Measurements from ENCODE around the gene DCP1A. TPM values are rescaled to one million over a fixed set of nuclear protein-coding genes. Genes with fewer than 3 reads are reported as not detected.

DCP1A gene
- total and polyA plus RNA-seq, 2 of the 13 experiments (the other 11 are each of a cell fraction or from before 2014, with no cell fraction given) = 14.2 to 41.2 TPM

DNA sequence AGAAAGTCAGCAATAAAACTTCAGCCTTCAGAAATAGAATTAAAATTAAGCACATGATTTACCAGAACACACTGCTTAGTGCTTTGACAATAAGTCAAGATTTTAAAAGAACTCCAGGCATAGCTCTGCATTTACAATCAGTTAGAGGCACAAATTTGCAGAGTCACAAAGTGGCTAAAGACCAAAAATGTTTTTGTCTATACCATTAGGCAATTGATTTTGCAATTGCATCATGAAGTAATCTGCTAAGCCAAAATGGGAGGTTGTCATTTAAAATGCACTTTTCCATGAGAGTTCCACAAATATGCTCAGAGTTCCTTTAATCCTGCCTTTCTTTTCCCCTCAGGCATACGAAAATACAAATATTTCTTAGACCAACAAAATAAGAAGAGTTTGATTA, 10.1 kb upstream of the DCP1A start:
- Histone ChIP-seq H3K4me1 (ENCODE audit: insufficient read depth, low read length) (no peaks in the 10 kb centered on the region), H2AFZ (ENCODE audit: low read length) (no peak overlapping the region), H3K27ac (ENCODE audit: extremely low read length, insufficient read depth, low read length) (no peak overlapping the region), H3K9ac (ENCODE audit: insufficient read depth, low read depth, low read length) (no peak overlapping the region), H3K27me3 (ENCODE audit: control insufficient read depth in 1 of 2, insufficient read depth in 2 of 2, low read length in 2 of 2) (no peaks in the 10 kb centered on the region), H3K4me2 (ENCODE audit: low read depth, low read length) (no peak overlapping the region), H3K79me2 (ENCODE audit: insufficient read depth, low read length) (no peaks in the 10 kb centered on the region), H4K20me1 (ENCODE audit: insufficient read depth, low read length) (no peaks in the 10 kb centered on the region), H3K4me3 (replicated peaks in 1 of 3; ENCODE audit: insufficient read depth in 1 of 3, low read depth in 2 of 3, low read length in 3 of 3) (no peak overlapping the region), H3K9me3 (ENCODE audit: low read length) (no peaks in the 10 kb centered on the region), H3K36me3 (replicated peaks in 1 of 2; ENCODE audit: control insufficient read depth in 1 of 2, insufficient read depth in 2 of 2, low read length in 2 of 2) (no peaks in the 10 kb centered on the region)
- no peak for ATAC-seq
- intact Hi-C loops (cut with micrococcal nuclease; ENCODE audit: unreplicated experiment) (no loop called here), in situ Hi-C loops (cut with HindIII; ENCODE audit: extremely low pct_ligation_motif_present, low pct_unique_long_range_greater_than_20kb) (no loop called here)
- ChIA-PET POLR2A (interaction anchor here (1.6 kb wide), 1 partner anchor 9 kb away, joined by 5 read pairs; no protein-coding TSS in a partner anchor), CTCF (ENCODE audit: low intra/inter-chr PET ratio, low total read pairs) (no interaction called here)
- 7% methylated on average over 1 of the region's 1 CpG for WGBS (ENCODE audit: low lambda C conversion rate)
- no TSS peak for BruUV-seq (replicated peaks)
- FAIRE-seq = no peak
- no peak for DNase-seq (ENCODE audit: low spot score)
- TF ChIP-seq, protein P1, sequence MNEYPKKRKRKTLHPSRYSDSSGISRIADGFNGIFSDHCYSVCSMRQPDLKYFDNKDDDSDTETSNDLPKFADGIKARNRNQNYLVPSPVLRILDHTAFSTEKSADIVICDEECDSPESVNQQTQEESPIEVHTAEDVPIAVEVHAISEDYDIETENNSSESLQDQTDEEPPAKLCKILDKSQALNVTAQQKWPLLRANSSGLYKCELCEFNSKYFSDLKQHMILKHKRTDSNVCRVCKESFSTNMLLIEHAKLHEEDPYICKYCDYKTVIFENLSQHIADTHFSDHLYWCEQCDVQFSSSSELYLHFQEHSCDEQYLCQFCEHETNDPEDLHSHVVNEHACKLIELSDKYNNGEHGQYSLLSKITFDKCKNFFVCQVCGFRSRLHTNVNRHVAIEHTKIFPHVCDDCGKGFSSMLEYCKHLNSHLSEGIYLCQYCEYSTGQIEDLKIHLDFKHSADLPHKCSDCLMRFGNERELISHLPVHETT (CRISPR knock-in tag; conservative IDR thresholded peaks at IDR 0.05) = no peak
- TF ChIP-seq ZNF713 (CRISPR knock-in tag; IDR thresholded peaks at IDR 0.05) = no peak
- TF ChIP-seq ARNT2 (CRISPR knock-in tag; IDR thresholded peaks at IDR 0.05; ENCODE audit: low read depth) = no peak
- TF ChIP-seq, protein P2, sequence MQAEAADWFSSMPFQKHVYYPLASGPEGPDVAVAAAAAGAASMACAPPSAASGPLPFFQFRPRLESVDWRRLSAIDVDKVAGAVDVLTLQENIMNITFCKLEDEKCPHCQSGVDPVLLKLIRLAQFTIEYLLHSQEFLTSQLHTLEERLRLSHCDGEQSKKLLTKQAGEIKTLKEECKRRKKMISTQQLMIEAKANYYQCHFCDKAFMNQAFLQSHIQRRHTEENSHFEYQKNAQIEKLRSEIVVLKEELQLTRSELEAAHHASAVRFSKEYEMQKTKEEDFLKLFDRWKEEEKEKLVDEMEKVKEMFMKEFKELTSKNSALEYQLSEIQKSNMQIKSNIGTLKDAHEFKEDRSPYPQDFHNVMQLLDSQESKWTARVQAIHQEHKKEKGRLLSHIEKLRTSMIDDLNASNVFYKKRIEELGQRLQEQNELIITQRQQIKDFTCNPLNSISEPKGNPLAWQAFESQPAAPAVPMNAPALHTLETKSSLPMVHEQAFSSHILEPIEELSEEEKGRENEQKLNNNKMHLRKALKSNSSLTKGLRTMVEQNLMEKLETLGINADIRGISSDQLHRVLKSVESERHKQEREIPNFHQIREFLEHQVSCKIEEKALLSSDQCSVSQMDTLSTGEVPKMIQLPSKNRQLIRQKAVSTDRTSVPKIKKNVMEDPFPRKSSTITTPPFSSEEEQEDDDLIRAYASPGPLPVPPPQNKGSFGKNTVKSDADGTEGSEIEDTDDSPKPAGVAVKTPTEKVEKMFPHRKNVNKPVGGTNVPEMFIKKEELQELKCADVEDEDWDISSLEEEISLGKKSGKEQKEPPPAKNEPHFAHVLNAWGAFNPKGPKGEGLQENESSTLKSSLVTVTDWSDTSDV (CRISPR knock-in tag; IDR thresholded peaks at IDR 0.05) = no peak
- no peak for TF ChIP-seq ZNF383 (CRISPR knock-in tag; IDR thresholded peaks at IDR 0.05; ENCODE audit: borderline replicate concordance)
- no peak for TF ChIP-seq SNAI1 (CRISPR knock-in tag; IDR thresholded peaks at IDR 0.05; ENCODE audit: borderline replicate concordance)
- TF ChIP-seq, protein P3, sequence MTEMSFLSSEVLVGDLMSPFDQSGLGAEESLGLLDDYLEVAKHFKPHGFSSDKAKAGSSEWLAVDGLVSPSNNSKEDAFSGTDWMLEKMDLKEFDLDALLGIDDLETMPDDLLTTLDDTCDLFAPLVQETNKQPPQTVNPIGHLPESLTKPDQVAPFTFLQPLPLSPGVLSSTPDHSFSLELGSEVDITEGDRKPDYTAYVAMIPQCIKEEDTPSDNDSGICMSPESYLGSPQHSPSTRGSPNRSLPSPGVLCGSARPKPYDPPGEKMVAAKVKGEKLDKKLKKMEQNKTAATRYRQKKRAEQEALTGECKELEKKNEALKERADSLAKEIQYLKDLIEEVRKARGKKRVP (CRISPR knock-in tag; IDR thresholded peaks at IDR 0.05) = peak in 1 of 2 experiments; percentile 47; a peak in 1 of 4 replicates
- TF ChIP-seq PCBP2 (optimal IDR thresholded peaks at IDR 0.05; ENCODE audit: low read depth, low read length, poor library complexity, severe bottlenecking) = no peak
- TF ChIP-seq CEBPB (IDR thresholded peaks at IDR 0.05; ENCODE audit: borderline replicate concordance, low read depth, low read length) = peak; percentile 14; the same call in 1 of the 2 replicates
- no peak for TF ChIP-seq GZF1 (CRISPR knock-in tag; IDR thresholded peaks at IDR 0.05)
- no peak for TF ChIP-seq KAT2B (IDR thresholded peaks at IDR 0.05; ENCODE audit: borderline replicate concordance, low read depth, low read length)
- TF ChIP-seq MAZ (IDR thresholded peaks at IDR 0.05; ENCODE audit: borderline replicate concordance, low read depth, low read length) = no peak
- no peak for TF ChIP-seq MAZ (CRISPR knock-in tag; IDR thresholded peaks at IDR 0.05; ENCODE audit: low read depth)
- TF ChIP-seq ZNF839 (CRISPR knock-in tag; IDR thresholded peaks at IDR 0.05; ENCODE audit: borderline replicate concordance) = no peak
- no peak for TF ChIP-seq ZNF143 (CRISPR knock-in tag; IDR thresholded peaks at IDR 0.05)
